SK-N-SH treated with all-trans-retinoic acid at 6 μM for 48 hours (cell line): ENCODE measurements around the gene GJA1.

ENCODE experiments used
- ATAC-seq: fragments of 200-7000 bp; cut with Tn5 transposase; 3 replicates; pipeline ENCODE4 v1.9.1; 2020; ENCODE audit warnings: mild to moderate bottlenecking, moderate library complexity
- ARNTL ChIP-seq: fragments of 450-650 bp; formaldehyde crosslinking; IDR thresholded peaks from 2 replicates; pipeline ENCODE4 v1.5.0; 2020; ENCODE audit warnings: low read depth, mild to moderate bottlenecking, moderate library complexity, borderline replicate concordance
- CREB5 ChIP-seq: fragments of 250-450 bp; sonication (Bioruptor Pico); IDR thresholded peaks from 2 replicates; pipeline ENCODE4 v1.5.1; 2020; ENCODE audit warnings: low read depth, mild to moderate bottlenecking, moderate library complexity
- CSDC2 ChIP-seq: fragments of 250-450 bp; sonication (Bioruptor Pico); IDR thresholded peaks from 2 replicates; pipeline ENCODE4 v1.5.0; 2020; ENCODE audit warnings: mild to moderate bottlenecking, moderate library complexity
- ESRRG ChIP-seq: fragments of 250-450 bp; sonication (Bioruptor Pico); IDR thresholded peaks from 2 replicates; pipeline ENCODE4 v1.6.1; 2021; ENCODE audit warnings: mild to moderate bottlenecking
- GLIS3 ChIP-seq: fragments of 250-450 bp; sonication (Bioruptor Pico); IDR thresholded peaks from 2 replicates; pipeline ENCODE4 v1.5.0; 2020; ENCODE audit warnings: mild to moderate bottlenecking, moderate library complexity
- ISL1 ChIP-seq: fragments of 250-450 bp; sonication (Bioruptor Pico); IDR thresholded peaks from 2 replicates; pipeline ENCODE4 v2.1.2; 2022; ENCODE audit warnings: mild to moderate bottlenecking, moderate library complexity
- OSR1 ChIP-seq: fragments of 250-450 bp; sonication (Bioruptor Pico); IDR thresholded peaks from 2 replicates; pipeline ENCODE4 v1.8.0; 2022; ENCODE audit warnings: moderate library complexity, mild to moderate bottlenecking, inconsistent platforms
- POU6F1 ChIP-seq: fragments of 250-450 bp; sonication (Bioruptor Pico); IDR thresholded peaks from 2 replicates; pipeline ENCODE4 v1.8.0; 2021; ENCODE audit warnings: low read depth, mild to moderate bottlenecking, moderate library complexity, borderline replicate concordance
- PPARA ChIP-seq: fragments of 250-450 bp; sonication (Bioruptor Pico); IDR thresholded peaks from 2 replicates; pipeline ENCODE4 v1.5.0; 2020; ENCODE audit warnings: mild to moderate bottlenecking, borderline replicate concordance
- RARB ChIP-seq: fragments of 250-450 bp; sonication (Bioruptor Pico); IDR thresholded peaks from 2 replicates; pipeline ENCODE4 v1.8.0; 2021; ENCODE audit warnings: mild to moderate bottlenecking, moderate library complexity
- SNAI2 ChIP-seq: fragments of 250-450 bp; sonication (Bioruptor Pico); IDR thresholded peaks from 2 replicates; pipeline ENCODE4 v1.5.0; 2020; ENCODE audit warnings: mild to moderate bottlenecking, moderate library complexity
- TCF4 ChIP-seq: fragments of 250-450 bp; sonication (Bioruptor Pico); IDR thresholded peaks from 2 replicates; pipeline ENCODE4 v1.8.0; 2021; ENCODE audit warnings: mild to moderate bottlenecking, moderate library complexity, borderline replicate concordance
- TSHZ2 ChIP-seq: fragments of 250-450 bp; sonication (Bioruptor Pico); IDR thresholded peaks from 2 replicates; pipeline ENCODE4 v1.5.0; 2020; ENCODE audit warnings: mild to moderate bottlenecking, moderate library complexity
- ZFP3 ChIP-seq: fragments of 250-450 bp; sonication (Bioruptor Pico); IDR thresholded peaks from 2 replicates; pipeline ENCODE4 v1.5.0; 2020; ENCODE audit warnings: mild to moderate bottlenecking, moderate library complexity
- ZFP30 ChIP-seq: fragments of 450-650 bp; formaldehyde crosslinking; IDR thresholded peaks from 2 replicates; pipeline ENCODE4 v1.5.0; 2022; ENCODE audit warnings: mild to moderate bottlenecking, moderate library complexity
- ZNF70 ChIP-seq: fragments of 450-650 bp; formaldehyde crosslinking; IDR thresholded peaks from 2 replicates; pipeline ENCODE4 v1.5.0; 2020; ENCODE audit warnings: mild to moderate bottlenecking, moderate library complexity
- TF ChIP-seq, protein P1 (sequence below): fragments of 250-450 bp; sonication (Bioruptor Pico); IDR thresholded peaks from 2 replicates; pipeline ENCODE4 v1.8.0; 2020; ENCODE audit warnings: mild to moderate bottlenecking, moderate library complexity, borderline replicate concordance
- TF ChIP-seq, protein P2 (sequence below): fragments of 250-450 bp; sonication (Bioruptor Pico); IDR thresholded peaks from 2 replicates; pipeline ENCODE4 v1.5.1; 2021; ENCODE audit warnings: mild to moderate bottlenecking, moderate library complexity

Gene GJA1

GRCh38 chr6:121460170-121460569 lies 24.7 kb downstream of the GJA1 start:
- no peak for TF ChIP-seq ESRRG (CRISPR knock-in tag)
- no peak for TF ChIP-seq PPARA (CRISPR knock-in tag)
- no peak for TF ChIP-seq SNAI2 (CRISPR knock-in tag)
- TF ChIP-seq, protein P1, sequence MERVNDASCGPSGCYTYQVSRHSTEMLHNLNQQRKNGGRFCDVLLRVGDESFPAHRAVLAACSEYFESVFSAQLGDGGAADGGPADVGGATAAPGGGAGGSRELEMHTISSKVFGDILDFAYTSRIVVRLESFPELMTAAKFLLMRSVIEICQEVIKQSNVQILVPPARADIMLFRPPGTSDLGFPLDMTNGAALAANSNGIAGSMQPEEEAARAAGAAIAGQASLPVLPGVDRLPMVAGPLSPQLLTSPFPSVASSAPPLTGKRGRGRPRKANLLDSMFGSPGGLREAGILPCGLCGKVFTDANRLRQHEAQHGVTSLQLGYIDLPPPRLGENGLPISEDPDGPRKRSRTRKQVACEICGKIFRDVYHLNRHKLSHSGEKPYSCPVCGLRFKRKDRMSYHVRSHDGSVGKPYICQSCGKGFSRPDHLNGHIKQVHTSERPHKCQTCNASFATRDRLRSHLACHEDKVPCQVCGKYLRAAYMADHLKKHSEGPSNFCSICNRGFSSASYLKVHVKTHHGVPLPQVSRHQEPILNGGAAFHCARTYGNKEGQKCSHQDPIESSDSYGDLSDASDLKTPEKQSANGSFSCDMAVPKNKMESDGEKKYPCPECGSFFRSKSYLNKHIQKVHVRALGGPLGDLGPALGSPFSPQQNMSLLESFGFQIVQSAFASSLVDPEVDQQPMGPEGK (CRISPR knock-in tag): no peak
- no peak for TF ChIP-seq POU6F1 (CRISPR knock-in tag)
- TF ChIP-seq CREB5: no peak
- TF ChIP-seq GLIS3 (CRISPR knock-in tag): no peak
- TF ChIP-seq ARNTL: no peak
- no peak for TF ChIP-seq CSDC2 (CRISPR knock-in tag)
- no peak for TF ChIP-seq TCF4 (CRISPR knock-in tag)
- no peak for TF ChIP-seq ISL1 (CRISPR knock-in tag)
- no peak for TF ChIP-seq TSHZ2 (CRISPR knock-in tag)
- TF ChIP-seq ZFP30 (CRISPR knock-in tag): no peak
- TF ChIP-seq OSR1: no peak
- TF ChIP-seq RARB (CRISPR knock-in tag): no peak
- TF ChIP-seq ZNF70 (CRISPR knock-in tag): no peak
- no peak for TF ChIP-seq ZFP3 (CRISPR knock-in tag)
- TF ChIP-seq, protein P2, sequence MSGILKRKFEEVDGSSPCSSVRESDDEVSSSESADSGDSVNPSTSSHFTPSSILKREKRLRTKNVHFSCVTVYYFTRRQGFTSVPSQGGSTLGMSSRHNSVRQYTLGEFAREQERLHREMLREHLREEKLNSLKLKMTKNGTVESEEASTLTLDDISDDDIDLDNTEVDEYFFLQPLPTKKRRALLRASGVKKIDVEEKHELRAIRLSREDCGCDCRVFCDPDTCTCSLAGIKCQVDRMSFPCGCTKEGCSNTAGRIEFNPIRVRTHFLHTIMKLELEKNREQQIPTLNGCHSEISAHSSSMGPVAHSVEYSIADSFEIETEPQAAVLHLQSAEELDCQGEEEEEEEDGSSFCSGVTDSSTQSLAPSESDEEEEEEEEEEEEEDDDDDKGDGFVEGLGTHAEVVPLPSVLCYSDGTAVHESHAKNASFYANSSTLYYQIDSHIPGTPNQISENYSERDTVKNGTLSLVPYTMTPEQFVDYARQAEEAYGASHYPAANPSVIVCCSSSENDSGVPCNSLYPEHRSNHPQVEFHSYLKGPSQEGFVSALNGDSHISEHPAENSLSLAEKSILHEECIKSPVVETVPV (CRISPR knock-in tag): no peak
- no peak for ATAC-seq

- TF ChIP-seq SNAI2 (CRISPR knock-in tag): no peak
- TF ChIP-seq, protein P1 (CRISPR knock-in tag): no peak
- TF ChIP-seq PPARA (CRISPR knock-in tag): no peak
- no peak for TF ChIP-seq ZFP3 (CRISPR knock-in tag)
- TF ChIP-seq TSHZ2 (CRISPR knock-in tag): no peak
- no peak for TF ChIP-seq ISL1 (CRISPR knock-in tag)
- no peak for TF ChIP-seq ESRRG (CRISPR knock-in tag)
- TF ChIP-seq, protein P2 (CRISPR knock-in tag): no peak
- no peak for TF ChIP-seq TCF4 (CRISPR knock-in tag)
- no peak for ATAC-seq
These were observed 27.6 kb downstream of the GJA1 start for GRCh38 chr6:121463087-121463486.
